Ectodermal cell (in vitro differentiated cells): ENCODE measurements around the gene IFITM10.

Experiments used
- H3K27ac ChIP-seq: 2 replicates; pipeline ENCODE4 v1.7.0; 2013; ENCODE audit warnings: mild to moderate bottlenecking, low read depth, low read length; ENCODE audit not compliant: insufficient read depth, poor library complexity, severe bottlenecking
- H3K27me3 ChIP-seq: 2 replicates; pipeline ENCODE4 v1.7.0; 2013; ENCODE audit warnings: mild to moderate bottlenecking, low read length; ENCODE audit not compliant: insufficient read depth, control insufficient read depth, poor library complexity, severe bottlenecking
- H3K36me3 ChIP-seq: one replicate; pipeline ENCODE4 v1.7.0; 2013; ENCODE audit warnings: low read length; ENCODE audit not compliant: control insufficient read depth, insufficient read depth
- H3K4me1 ChIP-seq: one replicate; pipeline ENCODE4 v1.7.0; 2013; ENCODE audit warnings: low read length; ENCODE audit not compliant: control insufficient read depth, insufficient read depth
- H3K4me3 ChIP-seq: 2 replicates; pipeline ENCODE4 v1.7.0; 2013; ENCODE audit warnings: low read depth, low read length, control low read depth; ENCODE audit not compliant: insufficient read depth
- H3K9me3 ChIP-seq: 2 replicates; pipeline ENCODE4 v1.7.0; 2013; ENCODE audit warnings: mild to moderate bottlenecking, low read length, moderate library complexity; ENCODE audit not compliant: control insufficient read depth
- WGBS, 2 experiments: methylation state at CpG; one replicate each; pipeline ENCODE4 v1.1.7; 2013; ENCODE audit warnings: missing lambda C conversion rate in 2 of 2; 5-methylcytosine and 5-hydroxymethylcytosine counted together

The IFITM10 gene

DNA sequence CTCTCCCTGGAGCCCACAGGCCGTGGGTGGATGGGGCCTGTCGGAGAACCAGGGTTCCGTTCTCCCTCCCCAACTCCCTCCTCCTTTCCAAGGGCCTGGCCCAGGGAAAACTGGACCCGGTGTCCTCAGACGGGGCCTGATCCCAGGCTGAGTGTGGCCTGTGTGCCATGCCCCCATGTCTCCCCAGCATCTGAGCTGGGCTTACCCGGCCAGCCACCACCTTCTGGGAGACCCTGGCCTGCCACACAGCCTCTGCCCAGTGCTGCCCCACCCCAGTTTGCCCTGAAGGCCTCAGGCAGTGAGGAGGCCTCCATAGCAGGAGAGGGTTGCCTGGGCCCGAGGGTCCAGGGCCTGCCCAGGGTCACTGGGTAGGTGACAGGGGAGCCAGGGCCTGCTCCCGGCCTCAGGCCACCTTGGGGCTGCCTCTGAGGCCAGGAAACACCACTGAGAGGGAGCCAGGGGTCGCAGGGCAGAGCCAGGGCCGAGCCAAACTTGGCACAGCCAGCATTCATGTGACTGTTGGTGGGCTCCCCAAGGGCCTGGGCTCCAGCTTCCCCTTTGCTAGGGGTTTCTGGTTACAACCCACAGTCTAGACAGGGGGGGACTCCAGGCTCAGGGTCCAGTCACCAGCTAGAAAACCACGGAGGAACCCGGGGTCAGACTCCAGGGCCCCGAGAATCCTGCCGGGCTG, 590 bp upstream of the IFITM10 start:
- Histone ChIP-seq H3K4me1 (peaks cover 14% of the 10 kb centered on the region), H3K4me3 (no peak overlapping the region), H3K36me3 (peaks cover 3% of the 10 kb centered on the region), H3K27ac (no peak overlapping the region), H3K9me3 (no peaks in the 10 kb centered on the region), H3K27me3 (peaks cover 44% of the 10 kb centered on the region)
- 87 to 91% methylated on average over 14 of the region's 14 CpGs for WGBS, 2 experiments

DNA sequence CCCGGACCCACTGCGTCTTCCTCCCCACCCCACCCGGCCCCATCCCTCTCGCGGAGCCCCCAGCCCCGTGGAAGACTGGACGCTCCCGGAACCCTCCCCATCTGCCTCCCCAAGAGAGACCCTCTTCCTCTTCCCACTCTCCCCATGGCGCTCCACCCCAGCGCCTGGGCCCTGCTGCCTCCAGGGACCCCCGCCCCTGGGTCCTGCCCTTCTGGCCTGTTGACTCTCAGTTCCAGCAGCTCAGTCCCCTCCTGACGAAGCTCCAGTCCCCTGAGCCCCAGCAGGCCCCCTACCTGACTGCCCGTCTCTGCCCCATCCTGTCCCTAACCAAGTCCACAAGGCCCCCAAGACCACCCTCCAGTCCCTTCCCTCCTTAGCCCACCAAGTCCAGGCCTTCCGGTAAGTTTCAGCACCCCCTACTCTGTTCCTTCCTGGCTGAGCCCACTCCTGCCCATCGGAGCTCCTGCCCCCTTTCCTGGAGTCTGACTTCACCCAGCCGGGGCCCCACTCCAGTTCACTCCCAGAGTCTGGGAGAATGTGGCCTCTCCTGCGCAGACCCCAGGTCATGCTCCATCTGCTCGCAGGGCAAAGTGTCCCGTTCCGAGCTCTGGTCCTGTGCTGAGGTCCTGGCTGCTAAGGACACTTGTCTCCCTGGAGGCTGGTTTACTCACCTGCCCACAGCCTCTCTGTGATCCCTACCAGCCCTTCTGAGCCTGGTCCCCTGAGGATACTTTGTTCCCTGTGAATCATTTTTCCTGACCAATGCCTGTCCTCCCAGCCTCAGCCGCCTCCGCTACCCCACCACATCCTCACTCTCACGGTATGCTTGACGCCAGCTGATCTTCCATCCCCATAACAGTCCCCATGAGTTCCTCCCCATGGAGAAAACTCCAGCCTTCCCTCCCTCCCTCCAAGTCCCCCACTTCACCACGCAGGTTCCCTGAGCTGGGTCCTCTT, 722 bp downstream of the IFITM10 start:
- peaks cover 44% of the 10 kb centered on the region for H3K27me3 ChIP-seq
- 37 to 39% methylated on average over 25 of the region's 25 CpGs for WGBS, 2 experiments
- no peaks in the 10 kb centered on the region for H3K9me3 ChIP-seq
- H3K4me3 ChIP-seq, result no peak overlapping the region
- H3K27ac ChIP-seq, result no peak overlapping the region
- no peaks in the 10 kb centered on the region for H3K36me3 ChIP-seq
- H3K4me1 ChIP-seq, result peaks cover 14% of the 10 kb centered on the region

DNA sequence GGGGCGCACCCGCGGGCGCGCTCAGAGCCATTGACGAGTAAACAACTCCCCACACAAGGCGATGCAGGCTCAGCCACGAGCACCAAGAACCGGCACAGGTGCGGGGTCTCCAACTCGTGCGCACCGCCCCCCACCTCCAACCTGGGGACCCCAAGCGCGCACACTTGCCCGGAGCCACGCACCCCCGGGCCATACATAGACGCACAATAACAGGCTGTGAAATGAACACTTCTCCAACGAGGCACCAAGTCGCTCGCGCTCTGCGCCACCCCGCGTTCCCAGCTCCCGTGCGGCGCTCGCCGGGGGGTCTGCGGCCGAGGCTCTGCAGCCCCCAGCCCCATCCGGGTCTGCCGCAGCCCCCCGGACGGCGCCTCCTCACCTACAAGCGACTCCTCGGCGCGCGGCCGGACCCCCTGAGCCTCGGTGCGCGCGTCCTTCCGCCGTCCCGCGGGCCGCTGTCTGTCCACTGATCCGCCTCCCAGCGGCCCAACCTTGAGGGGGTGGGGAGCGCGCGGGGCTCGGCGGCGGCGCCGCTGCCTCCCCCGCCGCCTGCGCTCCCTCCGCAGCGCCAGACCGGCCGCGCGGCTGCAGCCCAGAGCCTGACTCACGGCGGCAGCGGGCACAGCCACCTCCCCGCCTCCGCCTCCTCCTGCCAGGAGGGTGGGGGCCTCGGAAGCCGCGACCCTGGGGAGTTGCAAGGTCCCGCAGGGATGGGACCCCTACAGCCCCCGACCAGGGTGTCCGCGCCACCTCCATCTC, 1.6 kb downstream of the IFITM10 start:
- peak overlapping the region; percentile 22 for H3K4me3 ChIP-seq
- peaks cover 48% of the 10 kb centered on the region for H3K27me3 ChIP-seq
- no peaks in the 10 kb centered on the region for H3K36me3 ChIP-seq
- peaks cover 14% of the 10 kb centered on the region for H3K4me1 ChIP-seq
- H3K9me3 ChIP-seq, result no peaks in the 10 kb centered on the region
- 3 to 5% methylated on average over 84 of the region's 84 CpGs for WGBS, 2 experiments
- no peak overlapping the region for H3K27ac ChIP-seq

DNA sequence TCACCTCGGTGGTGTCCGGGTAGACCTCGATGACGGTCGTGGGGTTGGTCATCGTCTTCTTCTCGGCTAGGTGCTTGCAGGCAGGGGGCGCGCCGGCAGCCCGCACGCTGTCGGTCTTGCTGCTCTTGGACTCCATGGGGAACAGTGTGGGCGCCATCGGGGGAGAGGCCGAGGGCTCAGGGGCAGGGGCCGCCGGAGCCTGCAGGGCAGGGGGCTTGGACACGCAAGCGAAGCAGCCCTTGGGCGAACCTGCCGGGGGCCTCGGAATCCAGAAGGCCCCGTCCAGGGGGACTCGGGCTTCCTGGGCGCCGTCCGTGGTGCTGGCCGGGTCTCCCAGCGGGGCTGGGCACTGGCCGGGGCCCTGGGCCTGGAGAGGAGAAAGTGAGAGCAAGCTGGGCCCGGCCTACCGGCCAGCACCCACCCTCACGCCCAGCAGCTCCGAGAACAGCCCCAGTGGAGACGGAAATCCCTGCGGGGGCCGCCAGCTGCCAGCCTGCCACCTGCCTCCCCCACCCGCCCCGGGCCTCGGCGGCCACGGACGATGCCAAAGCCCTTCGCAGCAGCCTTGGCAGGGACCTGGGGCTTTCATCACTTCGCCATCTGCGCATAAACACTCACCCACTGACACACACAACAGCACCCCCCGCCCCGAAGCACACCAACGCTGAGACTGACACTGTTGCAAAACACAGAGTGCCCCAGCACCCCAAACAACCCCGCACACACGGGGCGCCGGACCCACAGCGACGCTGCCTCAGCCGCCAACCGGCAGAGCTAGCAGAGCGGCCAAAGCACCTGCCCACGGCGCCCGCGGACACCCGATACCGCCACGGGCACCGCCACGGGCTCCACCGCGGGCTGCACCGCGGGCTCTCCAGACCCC, 2.4 kb downstream of the IFITM10 start:
- WGBS, 2 experiments, result 62 to 65% methylated on average over 72 of the region's 72 CpGs
- peaks cover 14% of the 10 kb centered on the region for H3K4me1 ChIP-seq
- H3K9me3 ChIP-seq, result no peaks in the 10 kb centered on the region
- peaks cover 48% of the 10 kb centered on the region for H3K27me3 ChIP-seq
- no peaks in the 10 kb centered on the region for H3K36me3 ChIP-seq
- no peak overlapping the region for H3K27ac ChIP-seq
- H3K4me3 ChIP-seq, result peak overlapping the region; percentile 22

DNA sequence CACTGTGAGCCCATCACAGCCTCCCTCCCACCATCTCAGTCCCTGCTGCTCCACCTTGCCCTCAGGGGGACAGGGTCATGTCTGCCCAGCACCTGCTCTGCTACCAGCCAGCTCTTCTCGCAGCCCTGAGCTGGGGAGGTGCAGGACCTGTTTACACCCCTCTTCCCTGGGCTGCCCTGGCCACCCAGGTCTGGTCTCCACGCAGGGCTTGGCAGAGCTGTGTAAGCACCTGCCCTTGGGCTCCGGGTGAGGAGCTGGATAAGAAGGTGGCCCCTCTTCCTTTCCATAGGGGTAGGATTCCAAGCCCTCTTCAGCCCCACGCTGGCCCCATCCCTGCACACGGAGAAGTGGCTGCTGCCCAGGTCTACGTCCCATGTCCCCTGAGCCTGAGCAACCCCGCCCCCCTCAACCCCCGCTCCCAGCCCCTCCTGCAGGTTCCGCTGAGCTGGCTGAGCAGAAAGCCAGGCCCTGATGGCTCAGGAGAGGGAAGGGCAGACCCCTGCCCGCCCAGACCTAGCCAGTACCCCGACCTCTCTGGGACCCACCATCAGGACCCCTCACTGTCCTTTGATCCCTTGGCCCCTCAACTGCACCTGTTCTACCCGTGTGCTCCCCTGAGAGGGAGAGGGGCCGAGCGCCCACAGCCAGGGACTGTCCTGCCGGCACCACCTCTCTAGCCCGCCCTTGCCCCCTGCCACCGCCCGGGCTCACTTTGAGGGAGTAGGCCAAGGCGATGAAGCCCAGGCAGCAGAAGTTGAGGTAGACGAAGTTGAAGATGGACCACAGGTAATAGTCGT, 3.2 kb downstream of the IFITM10 start:
- peaks cover 14% of the 10 kb centered on the region for H3K4me1 ChIP-seq
- H3K27ac ChIP-seq, result no peak overlapping the region
- no peaks in the 10 kb centered on the region for H3K36me3 ChIP-seq
- peaks cover 50% of the 10 kb centered on the region for H3K27me3 ChIP-seq
- WGBS, 2 experiments, result 90 to 92% methylated on average over 21 of the region's 21 CpGs
- H3K9me3 ChIP-seq, result no peaks in the 10 kb centered on the region
- no peak overlapping the region for H3K4me3 ChIP-seq

DNA sequence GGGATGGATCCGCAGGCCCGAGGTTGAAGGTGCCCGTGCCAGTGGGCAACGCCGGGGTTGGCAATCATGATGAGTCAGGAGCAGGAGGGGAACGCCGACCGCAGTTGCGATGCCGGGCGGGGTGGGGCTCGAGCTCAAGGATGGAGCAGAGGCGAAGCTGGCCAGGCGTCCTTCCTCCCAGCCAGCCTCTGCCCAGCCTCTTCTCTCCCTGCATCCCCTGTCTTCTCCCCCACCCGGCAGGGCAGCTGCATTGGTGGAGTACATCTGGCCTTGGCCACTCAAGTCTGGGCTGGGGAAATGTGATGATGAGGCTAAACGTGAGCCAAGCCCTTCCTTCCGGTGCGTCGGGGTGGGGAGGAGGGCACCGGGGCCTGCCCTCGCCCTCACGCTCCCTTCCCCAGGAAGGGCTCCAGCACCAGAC, 3.9 kb downstream of the IFITM10 start:
- Histone ChIP-seq H3K36me3 (no peaks in the 10 kb centered on the region), H3K27ac (no peak overlapping the region), H3K4me1 (peaks cover 14% of the 10 kb centered on the region), H3K27me3 (peaks cover 53% of the 10 kb centered on the region), H3K9me3 (no peaks in the 10 kb centered on the region), H3K4me3 (no peak overlapping the region)
- WGBS, 2 experiments, result 93 to 94% methylated on average over 22 of the region's 22 CpGs

DNA sequence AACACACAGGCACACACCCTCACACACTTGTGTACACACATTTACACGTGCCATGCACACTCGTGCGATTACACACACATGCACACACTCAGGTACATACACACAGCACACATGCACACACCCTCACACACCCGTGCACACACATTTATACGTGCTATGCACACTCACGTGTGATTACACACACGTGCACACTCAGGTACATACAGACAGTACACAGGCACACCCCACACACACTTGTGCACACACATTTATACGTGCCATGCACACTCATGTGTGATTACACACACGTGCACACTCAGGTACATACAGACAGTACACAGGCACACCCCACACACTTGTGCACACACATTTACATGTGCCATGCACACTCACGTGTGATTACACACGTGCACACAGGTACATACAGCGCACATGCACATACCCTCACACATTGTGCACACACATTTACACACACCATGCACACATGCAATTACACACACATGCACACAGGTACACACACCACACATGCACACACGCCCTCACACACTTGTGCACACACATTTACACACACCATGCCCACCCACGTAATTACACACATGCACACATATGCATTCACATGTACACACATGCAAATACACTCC, 4.6 kb downstream of the IFITM10 start:
- 88 to 90% methylated on average over 14 of the region's 14 CpGs for WGBS, 2 experiments
- H3K4me1 ChIP-seq, result peaks cover 14% of the 10 kb centered on the region
- no peaks in the 10 kb centered on the region for H3K36me3 ChIP-seq
- H3K4me3 ChIP-seq, result no peak overlapping the region
- H3K27me3 ChIP-seq, result peaks cover 55% of the 10 kb centered on the region
- H3K9me3 ChIP-seq, result no peaks in the 10 kb centered on the region
- H3K27ac ChIP-seq, result no peak overlapping the region

DNA sequence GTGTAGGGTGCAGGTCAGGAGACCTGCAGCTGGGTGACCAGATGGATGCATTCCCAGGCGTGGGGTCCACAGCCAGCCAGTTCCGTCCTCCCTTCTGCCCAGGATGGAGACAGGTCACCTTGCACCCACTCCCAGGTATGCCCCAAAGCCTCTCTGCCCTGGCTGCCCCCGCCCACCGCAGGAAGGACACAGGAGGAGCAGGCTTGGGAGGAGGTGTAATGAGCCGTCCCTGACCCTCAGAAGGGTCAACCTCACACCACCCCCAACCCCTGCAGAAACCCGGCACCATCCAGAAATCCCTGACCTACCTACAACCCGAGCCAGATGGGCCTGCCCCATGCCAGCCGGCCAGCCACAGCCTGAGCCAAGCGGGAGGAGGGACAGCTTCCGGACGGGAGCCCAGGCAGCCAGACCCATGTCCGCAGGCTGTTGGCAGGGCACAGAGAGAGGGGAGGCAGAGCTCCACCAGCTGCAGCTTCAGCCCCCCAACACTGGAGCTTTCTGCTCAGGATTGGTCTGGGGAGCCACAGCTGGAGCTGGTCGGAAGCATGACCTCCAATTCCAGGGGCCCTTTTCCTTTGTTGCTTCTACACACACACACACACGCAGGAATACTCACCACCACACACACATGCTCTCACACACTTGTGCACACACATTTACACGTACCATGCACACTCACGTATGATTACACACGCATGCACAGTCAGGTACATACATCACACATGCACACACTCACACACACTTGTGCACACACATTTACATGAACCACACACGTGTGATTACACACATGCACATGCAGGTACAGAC, 5.3 kb downstream of the IFITM10 start:
- peaks cover 47% of the 10 kb centered on the region for H3K27me3 ChIP-seq
- H3K27ac ChIP-seq, result no peak overlapping the region
- H3K9me3 ChIP-seq, result no peaks in the 10 kb centered on the region
- 89 to 90% methylated on average over 18 of the region's 18 CpGs for WGBS, 2 experiments
- no peak overlapping the region for H3K4me3 ChIP-seq
- peaks cover 8% of the 10 kb centered on the region for H3K4me1 ChIP-seq
- H3K36me3 ChIP-seq, result no peaks in the 10 kb centered on the region
